ENCODE results near the gene MRPL10.

MRPL10 gene

GRCh38 chr17:47812146-47812920 is 19.0 kb downstream of the MRPL10 start:
- no peak for DNase-seq (ENCODE audit: low read depth)

GRCh38 chr17:47811709-47812108 is 19.6 kb downstream of the MRPL10 start:
- no peak for DNase-seq (ENCODE audit: low read depth)

GRCh38 chr17:47810901-47811635 is 20.3 kb downstream of the MRPL10 start:
- no peak for DNase-seq (ENCODE audit: low read depth)

GRCh38 chr17:47810200-47810821 is 21.0 kb downstream of the MRPL10 start:
- DNase-seq (ENCODE audit: low read depth), result no peak

- no peak for DNase-seq (ENCODE audit: low read depth)
These were observed 22.4 kb downstream of the MRPL10 start for GRCh38 chr17:47808830-47809480.

- no peak for DNase-seq (ENCODE audit: low read depth)
These were observed 23.1 kb downstream of the MRPL10 start for GRCh38 chr17:47808036-47808829.

GRCh38 chr17:47807421-47807820 is 23.9 kb downstream of the MRPL10 start:
- no peak for DNase-seq (ENCODE audit: low read depth)

- no peak for DNase-seq (ENCODE audit: low read depth)
These were observed 24.5 kb downstream of the MRPL10 start for GRCh38 chr17:47806913-47807255.

GRCh38 chr17:47806026-47806912 is 25.1 kb downstream of the MRPL10 start:
- DNase-seq (ENCODE audit: low read depth), result no peak

- DNase-seq (ENCODE audit: low read depth), result no peak
These were observed 26.9 kb downstream of the MRPL10 start for GRCh38 chr17:47804461-47804860.

GRCh38 chr17:47803751-47804150 is 27.6 kb downstream of the MRPL10 start:
- no peak for DNase-seq (ENCODE audit: low read depth)

GRCh38 chr17:47803201-47803600 is 28.1 kb downstream of the MRPL10 start:
- no peak for DNase-seq (ENCODE audit: low read depth)

GRCh38 chr17:47802341-47803022 is 28.9 kb downstream of the MRPL10 start:
- DNase-seq (ENCODE audit: low read depth), result peak; percentile 27

- no peak for DNase-seq (ENCODE audit: low read depth)
These were observed 29.4 kb downstream of the MRPL10 start for GRCh38 chr17:47801906-47802305.

- DNase-seq (ENCODE audit: low read depth), result no peak
These were observed 30.1 kb downstream of the MRPL10 start for GRCh38 chr17:47801176-47801765.

GRCh38 chr17:47800686-47801085 is 30.7 kb downstream of the MRPL10 start:
- DNase-seq (ENCODE audit: low read depth), result no peak

- DNase-seq (ENCODE audit: low read depth), result no peak
These were observed 33.5 kb downstream of the MRPL10 start for GRCh38 chr17:47797797-47798196.

GRCh38 chr17:47792979-47793378 is 38.4 kb downstream of the MRPL10 start:
- no peak for DNase-seq (ENCODE audit: low read depth)

- DNase-seq (ENCODE audit: low read depth), result no peak
These were observed 38.9 kb downstream of the MRPL10 start for GRCh38 chr17:47792457-47792856.

GRCh38 chr17:47791025-47791424 is 40.3 kb downstream of the MRPL10 start:
- DNase-seq (ENCODE audit: low read depth), result no peak
